ENCODE measurements around the gene IRX6.

The IRX6 gene

DNA sequence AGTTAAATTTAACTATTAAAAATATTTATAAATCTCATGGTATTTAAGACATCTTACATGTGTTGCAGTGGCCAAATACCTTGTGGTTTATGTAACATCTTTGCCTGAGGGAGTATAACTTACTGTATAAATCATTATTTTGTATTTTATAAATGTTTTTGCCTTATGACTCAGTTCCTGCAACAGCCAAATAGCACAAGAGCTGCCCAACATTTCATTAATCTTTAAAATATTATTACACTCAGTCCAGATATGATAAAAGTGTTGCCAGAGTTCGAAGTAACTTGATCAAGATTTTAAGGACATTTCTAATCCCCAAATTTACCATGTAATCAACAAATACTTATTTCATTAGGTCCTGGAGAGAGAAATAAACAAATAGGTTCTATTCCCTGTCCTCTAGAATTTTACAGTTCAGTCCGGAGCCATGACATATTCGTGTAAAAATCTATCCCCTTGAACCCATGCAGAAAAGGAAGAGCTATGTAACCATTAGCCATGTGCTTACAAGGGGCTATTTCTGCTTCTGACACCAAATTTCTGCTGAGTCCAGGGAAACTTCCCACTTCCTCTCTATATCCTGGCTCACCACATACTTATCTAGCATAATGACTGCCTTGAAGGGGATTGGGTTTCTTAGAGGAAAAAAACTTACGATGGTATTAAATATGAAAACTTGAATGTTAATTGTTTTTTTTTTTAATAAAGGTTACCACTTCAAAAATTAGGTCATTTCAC is 44.0 kb downstream of the IRX6 start:
- no peak for DNase-seq (ENCODE audit: low read depth)

DNA sequence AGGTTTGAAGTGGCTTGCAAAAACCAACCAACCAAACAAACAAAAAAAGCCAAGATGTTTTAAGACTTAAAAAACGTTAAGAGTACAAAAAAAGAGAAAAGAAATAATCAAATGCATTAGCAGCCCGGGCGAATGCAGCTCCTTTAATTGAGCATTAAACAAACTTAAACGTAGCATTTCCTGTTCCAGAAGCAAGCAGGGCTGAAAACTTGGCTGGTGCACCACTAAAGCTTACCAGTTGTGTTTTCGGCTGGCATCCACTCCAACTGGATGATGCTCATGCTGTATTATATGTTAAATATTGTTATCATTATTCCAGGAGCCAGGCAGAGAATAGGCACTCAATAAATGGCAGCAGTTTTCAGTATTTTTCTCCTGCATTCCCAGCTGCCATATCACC is 45.1 kb downstream of the IRX6 start:
- no peak for DNase-seq (ENCODE audit: low read depth)

DNA sequence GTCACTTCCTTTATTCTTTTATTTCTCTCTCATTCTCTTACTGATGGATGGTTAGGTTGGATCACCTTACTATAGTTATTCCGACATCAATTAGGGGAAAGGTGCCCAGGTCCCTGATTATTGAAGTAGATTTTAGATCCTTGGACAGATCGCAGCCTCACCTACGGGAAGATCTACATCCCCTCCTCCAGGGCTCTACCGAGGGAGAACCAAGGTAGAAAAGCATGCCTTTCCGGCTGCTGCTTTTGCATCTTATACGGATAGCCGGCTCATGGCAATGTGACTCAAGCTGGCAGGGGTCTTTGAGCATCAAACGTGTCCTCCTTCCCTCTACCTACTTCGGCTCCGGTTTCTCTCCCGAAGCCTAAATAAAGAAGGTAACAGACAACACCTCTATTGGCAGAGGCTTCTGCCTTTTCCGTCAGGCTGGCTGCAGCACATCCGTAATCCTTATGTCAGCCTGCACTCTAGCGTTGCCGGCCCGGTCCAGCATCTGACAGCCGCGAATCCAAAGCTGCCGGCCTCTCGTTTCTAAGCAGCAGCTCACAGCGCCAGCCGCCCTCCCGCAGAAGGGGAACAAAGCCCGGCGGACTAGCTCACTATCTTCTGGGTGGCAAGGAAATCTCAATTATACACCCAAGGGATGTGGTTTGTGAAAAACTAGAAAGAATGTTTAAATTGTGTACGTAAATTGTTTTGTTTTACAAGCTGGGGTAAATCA is 46.9 kb downstream of the IRX6 start:
- DNase-seq (ENCODE audit: low read depth), result no peak

DNA sequence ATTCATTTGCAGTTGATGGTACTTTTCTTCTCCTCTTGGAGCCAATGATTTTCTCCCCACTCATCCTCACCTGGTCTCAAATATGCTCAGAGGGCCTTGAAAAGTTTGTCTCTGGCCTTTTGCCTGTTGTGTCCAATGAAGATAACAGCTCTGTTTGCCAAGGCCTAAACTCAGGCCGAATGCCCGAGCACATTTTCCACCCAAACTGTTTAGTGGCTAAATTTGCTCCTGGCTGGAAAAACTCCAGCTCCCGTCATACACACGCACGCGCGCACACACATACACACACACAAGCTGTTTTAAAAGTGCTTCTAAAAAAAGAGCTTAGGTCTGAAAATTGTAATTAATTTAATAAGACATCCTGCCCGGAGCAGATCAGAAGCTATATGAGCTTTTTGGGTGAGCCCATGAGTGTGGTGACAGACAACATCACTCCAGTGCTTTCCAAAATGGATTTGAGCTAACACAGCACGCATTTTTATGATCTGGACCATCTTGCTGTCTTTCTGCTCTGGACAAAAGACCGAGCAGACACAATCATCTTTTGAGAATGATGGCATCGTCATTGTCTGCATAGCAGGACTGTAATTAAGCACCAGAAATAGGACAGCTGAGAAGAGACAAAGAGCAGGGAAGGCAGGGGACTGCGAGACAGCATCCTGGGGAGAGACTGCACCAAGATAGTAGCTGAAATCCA is 48.9 kb downstream of the IRX6 start:
- DNase-seq (ENCODE audit: low read depth), result no peak

DNA sequence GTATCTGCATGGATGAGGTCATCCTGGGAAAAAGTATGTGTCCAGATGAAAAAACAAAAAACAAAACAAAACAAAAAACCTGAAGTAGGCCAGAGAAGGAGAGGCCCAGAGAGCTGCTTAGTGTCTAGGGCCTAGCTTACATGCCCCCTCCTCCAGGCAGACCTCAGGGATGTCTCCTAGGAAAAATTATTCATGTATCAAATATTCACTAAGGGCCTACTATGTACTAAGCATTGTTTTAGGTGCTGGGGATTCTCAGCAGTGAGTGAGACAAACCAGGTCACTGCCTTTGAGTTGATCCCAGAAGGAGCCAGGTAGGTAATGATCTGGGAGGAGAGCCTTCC is 49.5 kb downstream of the IRX6 start:
- DNase-seq (ENCODE audit: low read depth), result no peak

DNA sequence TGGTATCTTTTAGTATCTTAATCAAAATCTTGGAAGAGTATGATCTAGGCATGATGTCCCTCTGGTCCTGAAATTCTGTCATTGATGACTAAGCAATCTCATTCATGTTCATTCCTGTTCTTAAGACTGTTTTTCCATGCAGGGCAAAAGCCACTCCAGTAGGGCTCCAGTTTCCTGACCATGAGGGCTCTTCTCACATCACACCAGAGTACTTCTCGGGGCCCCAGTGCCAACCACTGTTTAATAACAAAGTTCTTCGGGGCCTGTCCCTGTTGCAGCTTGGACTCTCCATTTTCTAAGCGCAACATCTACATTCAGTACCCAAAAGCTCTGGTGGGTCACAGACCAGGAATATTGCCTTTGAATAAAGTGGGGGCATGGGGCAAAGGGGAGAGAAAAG is 52.0 kb downstream of the IRX6 start:
- no peak for DNase-seq (ENCODE audit: low read depth)

DNA sequence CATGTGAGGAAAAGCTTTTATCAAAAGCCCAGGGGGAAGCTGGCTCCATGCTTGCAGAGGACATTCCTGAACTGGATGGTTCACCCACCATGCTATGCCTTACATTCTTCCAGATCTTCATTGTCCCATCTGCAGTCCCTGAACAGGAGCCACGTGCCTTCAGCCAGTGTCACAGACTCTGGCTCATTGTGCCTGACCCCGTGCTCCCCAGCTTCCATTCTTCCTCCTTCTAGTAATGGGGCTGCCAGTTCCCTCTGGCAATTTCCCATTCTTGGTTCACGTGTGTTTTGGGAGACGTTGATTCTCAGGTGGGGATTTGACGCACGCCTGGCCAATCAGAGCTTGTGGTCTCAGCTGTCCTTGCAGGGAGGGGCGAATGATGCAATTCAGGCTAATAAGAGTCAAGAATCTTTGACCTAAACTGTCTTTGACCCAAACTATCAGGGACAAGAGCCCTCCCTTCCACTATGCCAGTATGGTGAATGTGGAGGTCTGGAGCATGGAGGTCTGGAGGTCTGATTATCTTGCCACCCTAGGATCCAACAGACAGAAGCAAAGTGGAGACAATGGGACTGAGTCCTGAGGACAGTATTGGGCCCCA is 52.7 kb downstream of the IRX6 start:
- no peak for DNase-seq (ENCODE audit: low read depth)

DNA sequence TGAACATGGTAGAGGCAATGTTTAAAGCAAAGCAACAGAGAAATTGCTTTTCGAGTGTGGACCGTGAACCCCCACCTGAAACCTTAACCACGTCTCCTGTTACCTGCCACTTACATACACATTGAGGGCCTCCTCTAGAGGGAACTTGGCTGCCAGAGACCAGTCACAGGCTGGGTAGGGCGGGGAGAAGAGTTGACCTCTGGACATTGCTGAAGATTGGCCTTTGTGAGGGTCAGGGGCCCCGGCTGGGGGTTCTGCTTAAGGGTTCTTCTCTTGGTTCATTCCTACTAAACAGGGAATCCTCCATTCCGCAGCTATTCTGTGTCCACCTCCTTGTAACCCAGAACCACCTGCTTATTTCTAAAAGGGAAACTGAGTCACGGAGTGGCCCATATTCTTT is 53.8 kb downstream of the IRX6 start:
- no peak for DNase-seq (ENCODE audit: low read depth)

DNA sequence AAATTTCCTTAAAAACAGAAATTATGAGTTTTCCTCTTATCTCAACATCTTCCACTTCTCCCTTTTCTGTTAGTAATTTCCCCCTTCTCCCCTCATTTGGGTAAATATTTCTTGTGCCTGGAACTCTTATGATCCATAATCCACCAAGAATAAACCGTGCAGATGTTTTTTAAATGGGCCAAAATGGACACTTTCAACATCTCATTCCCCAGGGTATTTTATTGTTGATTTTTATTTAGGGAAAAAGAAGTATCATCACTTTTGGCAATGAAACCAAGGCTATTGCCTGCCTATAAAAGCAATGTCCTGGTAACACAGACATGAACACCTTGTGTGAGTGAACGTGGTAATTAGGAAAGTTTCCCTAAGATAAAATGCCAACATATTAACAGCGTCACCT is 54.6 kb downstream of the IRX6 start:
- no peak for DNase-seq (ENCODE audit: low read depth)

DNA sequence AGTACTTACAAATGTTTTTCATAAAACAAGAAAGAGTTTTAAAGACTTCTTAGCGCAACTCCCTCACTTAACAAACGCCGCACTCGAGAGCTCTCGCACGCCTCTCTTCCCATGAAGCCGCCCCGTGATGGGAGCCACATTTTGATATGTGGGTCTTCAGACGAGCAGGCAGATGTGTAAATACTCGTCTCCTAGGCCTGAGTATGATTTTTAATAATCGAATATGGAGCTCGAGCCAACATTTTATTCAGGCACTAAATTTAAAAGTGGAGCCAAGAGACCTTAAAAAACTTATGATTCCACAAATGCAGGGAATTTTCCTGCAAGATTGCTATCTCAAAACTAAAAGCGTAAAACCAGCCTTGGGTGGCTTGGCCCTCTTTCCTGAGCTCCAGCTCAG is 55.4 kb downstream of the IRX6 start:
- DNase-seq (ENCODE audit: low read depth), result no peak

DNA sequence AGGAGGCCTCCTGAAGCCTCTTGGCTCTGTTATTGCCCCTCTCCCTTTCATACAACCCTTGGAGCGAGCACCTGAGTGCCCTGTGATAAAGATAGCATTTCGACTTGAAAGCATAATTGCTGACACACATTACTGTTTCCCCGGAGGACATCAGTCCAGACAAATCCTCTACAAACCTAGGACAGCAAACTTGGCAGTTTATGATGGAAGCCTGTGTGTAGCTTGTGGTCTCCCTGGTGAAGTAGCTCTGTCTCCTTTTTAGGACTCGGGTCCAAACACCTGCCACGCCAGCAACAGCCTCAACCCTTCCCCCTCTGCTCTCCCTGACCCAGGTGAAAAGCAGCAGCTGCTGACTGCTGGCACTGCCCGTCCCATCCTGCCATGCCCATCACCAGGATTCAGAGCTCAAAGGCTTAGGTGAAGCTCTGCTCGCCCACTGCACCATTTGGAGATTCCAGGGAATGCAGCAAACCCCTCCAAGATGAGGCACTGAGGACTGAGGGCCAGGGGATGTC is 55.9 kb downstream of the IRX6 start:
- DNase-seq (ENCODE audit: low read depth), result no peak
